ENCODE results near the gene BMAL2. TPM values are rescaled to one million over a fixed set of nuclear protein-coding genes. Genes with fewer than 3 reads are reported as not detected.

Gene BMAL2
- total RNA-seq, 1 experiment from 2014 or later, result 43.9 TPM

GRCh38 chr12:27340971-27341370, 8.3 kb downstream of the BMAL2 start:
- peaks cover 27% of the 10 kb centered on the region; the same call in 1 of the 2 replicates for H3K4me1 ChIP-seq (ENCODE audit: control insufficient read depth, insufficient read depth, low read length)
- ChIA-PET CTCF (interaction anchor here (0.6 kb wide), 1 partner anchor 214 kb away, joined by 3 read pairs; no protein-coding TSS in a partner anchor), POLR2A (no interaction called here)

DNA sequence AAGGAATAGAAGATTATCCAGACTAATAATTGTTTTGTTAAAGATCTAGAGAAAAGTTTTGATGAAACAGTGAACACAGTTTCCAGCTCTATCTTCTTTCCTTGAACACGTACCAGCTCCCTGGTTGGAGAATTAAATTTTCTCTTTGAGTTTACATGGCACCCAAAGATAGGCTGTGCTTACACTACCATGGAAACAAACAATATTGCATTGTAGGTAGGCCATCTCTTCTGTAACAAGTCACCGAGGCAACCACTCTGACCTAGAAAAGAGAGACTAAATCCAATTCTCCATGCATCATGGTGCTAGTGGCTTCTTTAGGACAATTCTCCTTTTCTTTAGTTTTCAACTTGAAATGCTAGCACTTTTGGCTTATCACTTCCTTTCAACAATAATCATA, 9.9 kb downstream of the BMAL2 start:
- no peak for ATAC-seq
- DNase-seq (ENCODE audit: low read depth, low spot score), result no peak
- TF ChIP-seq CTCF (IDR thresholded peaks at IDR 0.05), result no peak
- TF ChIP-seq POLR2AphosphoS5 (IDR thresholded peaks at IDR 0.05; ENCODE audit: low read depth, low read length), result no peak
- TF ChIP-seq SIN3A (IDR thresholded peaks at IDR 0.05; ENCODE audit: borderline replicate concordance, insufficient read depth, low read depth, low read length), result no peak
- TF ChIP-seq TCF7L2 (IDR thresholded peaks at IDR 0.05; ENCODE audit: low read depth, low read length), result no peak
- no peak for TF ChIP-seq REST (IDR thresholded peaks at IDR 0.05; ENCODE audit: insufficient read depth in 1 of 2, low read depth in 2 of 2, low read length in 1 of 2)
- intact Hi-C loops (cut with micrococcal nuclease; ENCODE audit: unreplicated experiment), result no loop called here
- in situ Hi-C loops (cut with HindIII; ENCODE audit: low pct_unique_long_range_greater_than_20kb, low sequenced_read_pairs), result no loop called here
- Histone ChIP-seq H3K27me3 (ENCODE audit: control insufficient read depth, insufficient read depth, low read length) (no peaks in the 10 kb centered on the region), H3K36me3 (ENCODE audit: control insufficient read depth, insufficient read depth, low read length) (no peaks in the 10 kb centered on the region), H3K4me1 (ENCODE audit: control insufficient read depth, insufficient read depth, low read length) (peaks cover 27% of the 10 kb centered on the region; the same call in 1 of the 2 replicates), H3K4me3 (ENCODE audit: low read depth in 2 of 2, low read length in 2 of 2) (no peak overlapping the region), H3K27ac (ENCODE audit: low read length) (no peak overlapping the region), H3K9me3 (ENCODE audit: control insufficient read depth, insufficient read depth, low read depth, low read length) (no peaks in the 10 kb centered on the region)
- CTCF ChIA-PET, result no interaction called here
- no TSS peak for BruUV-seq (replicated peaks)
- POLR2A ChIA-PET, result no interaction called here

More at GRCh38 chr12:27340971-27341370, 8.3 kb downstream of the BMAL2 start:
- no peak for DNase-seq (ENCODE audit: low read depth, low spot score)
- Histone ChIP-seq H3K27me3 (ENCODE audit: control insufficient read depth, insufficient read depth, low read length) (no peaks in the 10 kb centered on the region), H3K4me3 (ENCODE audit: low read depth in 2 of 2, low read length in 2 of 2) (no peak overlapping the region), H3K36me3 (ENCODE audit: control insufficient read depth, insufficient read depth, low read length) (no peaks in the 10 kb centered on the region), H3K9me3 (ENCODE audit: control insufficient read depth, insufficient read depth, low read depth, low read length) (no peaks in the 10 kb centered on the region), H3K27ac (ENCODE audit: low read length) (no peak overlapping the region)
- in situ Hi-C loops (cut with HindIII; ENCODE audit: low pct_unique_long_range_greater_than_20kb, low sequenced_read_pairs) (no loop called here), intact Hi-C loops (cut with micrococcal nuclease; ENCODE audit: unreplicated experiment) (no loop called here)
- no TSS peak for BruUV-seq (replicated peaks)
- TF ChIP-seq POLR2AphosphoS5 (IDR thresholded peaks at IDR 0.05; ENCODE audit: low read depth, low read length) (no peak), CTCF (IDR thresholded peaks at IDR 0.05) (no peak), TCF7L2 (IDR thresholded peaks at IDR 0.05; ENCODE audit: low read depth, low read length) (no peak), SIN3A (IDR thresholded peaks at IDR 0.05; ENCODE audit: borderline replicate concordance, insufficient read depth, low read depth, low read length) (no peak), REST (IDR thresholded peaks at IDR 0.05; ENCODE audit: insufficient read depth in 1 of 2, low read depth in 2 of 2, low read length in 1 of 2) (no peak)
- no peak for ATAC-seq
